CMK (cell line): Measurements from ENCODE around the gene GOLIM4.
"Not testable (repeated sequence)": the region's sequence is repeated elsewhere in the genome, so short reads cannot be mapped to it uniquely, and the experiment has no call there.

ENCODE experiments used
- DNase-seq: peaks from one replicate; pipeline ENCODE4 v3.0.0-alpha.2; 2010; ENCODE audit warnings: low read depth

The GOLIM4 gene

DNA sequence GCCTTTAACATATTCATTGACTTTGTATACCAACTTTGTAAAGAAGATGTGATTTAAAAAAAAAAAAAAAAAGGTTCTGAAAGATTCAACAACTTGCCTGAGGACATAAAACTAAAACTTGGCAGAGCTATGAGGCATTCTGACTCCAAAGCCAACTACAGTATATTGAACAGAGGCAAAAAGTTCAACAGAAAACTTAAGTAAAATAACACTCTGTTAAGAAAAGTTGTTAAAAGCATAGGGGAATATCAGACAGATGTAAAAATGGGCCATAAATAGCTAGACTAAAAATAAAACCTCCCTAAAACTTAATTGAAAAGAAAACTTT, 23.4 kb downstream of the GOLIM4 start:
- no peak for DNase-seq

DNA sequence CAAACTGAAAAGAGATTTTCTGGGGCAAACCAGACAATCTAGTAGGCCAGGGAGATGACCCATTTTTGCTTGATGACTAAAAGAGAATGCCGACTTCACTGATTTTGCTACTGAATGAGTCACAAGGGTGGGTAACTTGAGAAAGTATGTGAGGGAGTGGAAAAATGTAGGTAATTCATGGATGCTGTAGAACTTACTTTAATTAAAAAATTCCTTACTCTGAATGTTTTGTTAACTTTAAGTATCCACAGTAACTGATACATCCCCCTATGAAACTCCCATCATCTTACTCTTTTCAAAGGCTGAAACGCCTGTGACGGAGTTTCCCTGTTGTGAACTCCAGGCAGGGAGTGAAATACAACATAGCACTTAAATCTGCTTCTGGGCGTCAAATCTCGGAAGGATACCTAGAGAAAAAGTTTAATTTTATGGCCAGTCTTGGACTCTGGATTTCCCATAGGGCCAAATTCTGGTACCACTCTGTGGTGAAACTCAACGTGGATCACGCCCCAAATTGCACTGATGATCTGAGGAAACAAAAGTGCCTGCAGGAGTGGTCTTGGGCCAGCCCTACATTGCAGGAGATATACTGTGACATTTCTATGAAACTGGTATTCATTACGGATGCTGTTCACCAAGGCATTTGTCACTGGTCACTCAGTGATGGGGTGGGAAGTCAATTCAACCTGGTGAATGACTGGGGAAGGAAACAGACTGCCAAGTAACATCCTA, 24.0 kb downstream of the GOLIM4 start:
- DNase-seq = no peak

DNA sequence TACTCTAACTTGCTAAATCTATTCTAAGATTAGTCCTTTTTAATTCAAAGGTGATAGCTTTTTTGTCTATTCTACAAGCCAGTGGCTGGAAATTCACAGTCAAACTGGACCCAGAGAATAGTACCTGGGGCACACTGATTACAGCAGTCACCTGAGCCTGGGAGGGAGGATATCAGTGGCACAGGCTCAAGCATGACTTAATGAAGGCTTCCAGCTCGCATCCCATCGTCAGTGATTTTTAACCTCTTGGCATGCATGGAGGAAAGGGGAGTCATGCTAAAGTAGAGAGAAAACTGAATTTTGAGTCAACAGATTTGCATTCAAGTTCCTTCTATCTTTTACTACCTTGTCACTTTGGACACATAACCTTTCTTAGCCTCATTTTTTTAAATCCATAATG, 24.8 kb downstream of the GOLIM4 start:
- no peak for DNase-seq

DNA sequence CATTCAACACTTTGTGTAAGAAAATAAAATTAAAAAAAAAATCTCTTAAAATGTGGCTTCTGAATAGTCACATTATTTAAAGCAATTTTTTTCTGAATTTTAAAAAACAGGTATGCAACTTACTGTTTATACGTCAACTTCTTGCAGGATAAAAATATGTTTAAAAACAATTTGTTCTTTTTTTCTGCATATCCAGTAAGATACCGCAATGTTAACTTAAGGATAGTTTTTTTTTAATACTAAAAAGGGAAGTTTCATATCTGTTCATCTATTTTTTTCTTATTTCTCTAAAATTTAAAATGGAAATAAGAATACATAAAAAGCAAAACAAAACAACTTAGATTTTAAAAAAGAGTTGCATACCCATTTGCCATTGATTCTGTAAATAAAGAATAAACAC, 27.4 kb downstream of the GOLIM4 start:
- DNase-seq = no peak

DNA sequence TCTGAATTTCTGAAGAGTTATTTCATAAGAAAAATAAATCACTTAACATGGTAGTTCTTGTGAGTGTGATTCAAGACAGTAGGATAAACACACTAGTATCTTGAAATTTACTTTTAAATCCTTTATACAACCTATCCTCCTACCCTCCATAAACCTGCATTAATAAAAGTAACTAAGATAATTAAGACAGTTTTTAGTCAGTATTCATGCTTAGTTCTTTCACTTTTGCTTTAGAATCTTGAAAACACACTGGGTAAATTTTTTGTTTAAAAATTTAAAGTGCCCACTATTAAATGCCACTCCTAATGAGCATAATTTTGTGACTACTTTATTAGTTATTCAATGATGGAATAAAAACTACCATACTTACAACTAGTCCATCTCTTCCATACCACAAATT, 28.8 kb downstream of the GOLIM4 start:
- DNase-seq = no peak

DNA sequence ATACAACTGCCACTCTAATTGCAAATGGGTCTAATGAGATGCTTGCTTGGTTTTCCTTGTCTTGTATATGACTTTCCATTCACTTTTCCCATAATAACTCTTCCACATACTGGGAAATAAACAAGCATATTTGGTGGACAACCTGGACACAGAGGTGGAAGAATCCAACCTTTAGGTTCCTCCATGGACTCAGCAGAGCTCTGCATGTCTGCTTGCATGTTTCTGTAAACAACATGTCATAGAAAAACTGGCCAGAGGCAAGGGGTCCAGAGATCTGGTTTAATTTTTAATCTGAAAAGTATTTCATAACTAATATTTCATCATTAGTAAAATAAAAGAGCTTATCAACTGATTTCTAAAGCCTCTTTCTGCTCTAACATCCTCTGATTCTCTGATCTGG, 30.2 kb downstream of the GOLIM4 start:
- DNase-seq = no peak

DNA sequence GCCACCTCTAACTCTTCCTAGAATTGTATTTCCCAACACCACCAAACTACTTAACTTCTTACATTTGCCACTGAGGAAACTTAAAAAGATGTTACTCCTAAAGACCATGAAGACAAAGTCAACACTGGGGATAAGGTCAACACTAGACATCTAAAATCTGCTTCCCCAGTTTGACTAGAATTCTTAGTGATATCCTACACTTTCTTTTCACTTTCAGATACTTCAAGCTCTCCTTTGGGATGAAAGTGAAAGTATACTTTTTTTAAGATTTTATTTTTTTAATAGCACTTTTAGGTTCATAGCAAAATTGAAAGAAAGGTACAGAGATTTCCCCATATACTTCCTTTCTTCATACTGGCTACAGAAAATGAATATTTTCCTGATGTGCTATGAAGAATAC, 32.6 kb downstream of the GOLIM4 start:
- DNase-seq = no peak

DNA sequence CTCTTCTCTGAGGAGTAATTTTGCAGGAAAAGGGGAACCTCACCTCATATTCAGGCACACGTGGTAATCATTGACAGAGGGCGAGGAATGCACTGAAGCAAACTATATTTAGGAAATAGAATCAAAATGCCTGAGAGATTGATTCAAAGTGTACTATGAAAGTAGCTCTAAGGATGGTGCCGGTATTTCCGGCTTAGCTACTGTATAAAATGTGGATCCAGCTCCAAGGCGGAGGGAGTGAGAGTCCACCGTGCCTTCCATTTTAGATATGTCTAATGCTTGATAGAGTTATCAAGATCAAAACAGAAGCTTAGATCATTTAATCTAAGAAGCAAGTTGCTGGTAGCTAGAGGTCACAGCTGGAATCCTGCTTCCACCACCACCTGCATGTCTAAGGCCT, 33.0 kb downstream of the GOLIM4 start:
- no peak for DNase-seq

DNA sequence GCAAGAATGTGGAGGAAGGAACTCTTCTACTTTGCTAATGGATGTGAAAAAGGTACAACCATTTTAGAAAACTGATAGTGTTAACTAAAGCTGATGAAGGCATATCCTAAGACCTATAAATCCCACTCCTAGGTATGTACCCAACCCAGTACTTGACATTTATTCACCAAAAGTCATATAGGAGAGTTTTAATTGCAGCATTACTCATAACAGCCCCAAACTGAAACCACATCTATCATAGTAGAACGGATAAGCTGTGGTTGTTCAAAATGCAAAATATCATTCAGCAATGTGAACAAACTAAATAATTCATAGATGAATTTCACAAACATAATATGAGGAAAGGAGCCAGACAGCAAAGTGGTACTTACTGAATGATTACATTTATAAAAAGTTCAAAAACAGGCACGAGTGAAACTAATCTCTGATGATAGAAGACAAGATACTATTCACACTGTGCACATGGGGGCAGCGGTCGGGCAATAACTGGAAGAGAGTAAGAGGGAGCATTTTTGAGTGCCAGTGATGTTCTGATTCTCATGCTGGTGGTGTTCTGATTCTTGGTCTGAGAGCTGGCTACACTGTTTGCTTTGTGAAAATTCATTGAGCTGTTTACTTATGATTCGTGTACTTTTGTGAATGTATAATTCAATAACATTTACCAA, 34.3 kb downstream of the GOLIM4 start:
- no peak for DNase-seq

DNA sequence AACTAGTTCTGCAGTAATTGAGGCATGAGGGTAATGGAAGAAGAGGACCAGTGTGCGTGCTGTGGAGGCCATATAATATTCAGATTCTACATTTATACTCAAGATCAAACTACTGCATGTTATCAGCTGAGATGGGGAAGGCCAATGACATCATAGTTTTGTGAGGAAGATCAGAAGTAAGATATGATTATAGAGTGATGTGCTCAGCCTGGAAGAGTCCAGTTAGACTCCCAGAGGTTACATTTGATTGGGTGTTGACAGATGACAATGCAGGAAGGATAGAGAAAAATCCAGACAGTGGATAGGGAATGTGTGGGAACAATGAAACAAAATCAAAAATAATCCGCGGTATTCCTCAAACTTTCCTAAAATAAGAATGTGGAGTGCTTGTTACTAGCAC, 35.4 kb downstream of the GOLIM4 start:
- DNase-seq = no peak

DNA sequence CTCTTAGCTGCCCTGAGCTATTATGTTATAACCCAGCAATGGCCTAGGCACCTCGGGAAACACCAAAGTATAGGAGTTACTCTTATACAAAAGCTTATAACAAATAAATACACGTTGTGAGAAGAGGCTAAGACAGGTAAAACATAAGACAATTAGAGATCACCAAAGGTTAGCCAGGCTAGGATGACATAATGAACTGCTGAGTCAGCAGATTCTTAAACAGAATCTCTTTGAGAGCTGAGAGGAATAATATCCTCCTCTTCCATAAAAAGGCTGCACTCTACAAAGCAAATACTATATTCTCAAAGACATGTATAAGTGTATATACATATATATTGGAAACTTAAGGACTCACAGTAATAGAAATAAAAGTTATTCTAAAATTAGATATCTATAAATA, 37.2 kb downstream of the GOLIM4 start:
- no peak for DNase-seq

DNA sequence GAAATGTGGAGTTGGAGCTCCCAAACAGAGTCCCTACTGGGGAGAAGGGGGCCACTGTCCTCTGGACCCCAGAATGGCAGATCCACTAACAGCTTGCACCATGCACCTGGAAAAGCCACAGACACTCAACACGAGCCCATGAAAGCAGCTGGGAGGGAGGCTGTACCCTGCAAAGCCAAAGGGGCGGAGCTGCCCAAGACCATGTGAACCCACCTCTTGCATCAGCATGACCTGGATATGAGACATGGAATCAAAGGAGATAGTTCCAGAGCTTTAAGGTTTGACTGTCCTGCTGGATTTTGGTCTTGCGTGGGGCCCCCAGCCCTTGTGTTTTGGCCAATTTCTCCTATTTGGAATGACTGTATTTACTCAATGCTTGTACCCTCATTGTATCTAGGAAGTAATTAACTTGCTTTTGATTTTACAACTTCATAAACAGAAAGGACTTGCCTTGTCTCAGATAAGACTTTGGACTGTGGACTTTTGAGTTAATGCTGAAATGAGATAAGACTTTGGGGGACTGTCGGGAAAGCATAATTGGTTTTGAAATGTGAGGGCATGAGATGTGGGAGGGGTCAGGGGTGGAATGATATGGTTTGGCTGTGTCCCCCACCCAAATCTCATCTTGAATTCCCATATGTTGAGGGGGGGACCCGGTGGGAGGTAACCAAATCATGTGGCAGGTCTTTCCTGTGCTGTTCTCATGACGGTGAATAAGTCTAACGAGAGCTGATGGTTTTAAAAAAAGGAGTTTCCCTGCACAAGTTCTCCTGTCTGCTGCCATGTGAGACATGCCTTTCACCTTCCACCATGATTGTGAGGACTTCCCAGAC, 39.1 kb downstream of the GOLIM4 start:
- not testable (repeated sequence) for DNase-seq

DNA sequence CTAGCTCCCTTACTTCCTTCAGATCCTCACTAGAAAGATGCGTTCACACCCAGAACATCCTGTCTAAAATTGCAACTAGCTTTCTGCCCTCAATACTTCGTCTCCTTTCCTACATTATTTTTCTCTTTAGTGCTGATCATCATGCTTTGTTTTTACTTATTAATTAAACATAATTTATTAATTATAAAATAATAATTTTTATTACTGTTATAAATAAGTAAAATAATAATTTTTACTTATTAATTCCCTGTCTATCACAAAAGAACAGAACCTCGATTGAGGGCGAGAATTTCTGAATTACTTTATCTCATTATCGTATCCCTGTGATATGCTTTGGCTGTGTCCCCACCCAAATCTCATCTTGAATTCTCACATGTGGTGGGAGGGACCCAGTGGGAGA, 41.3 kb downstream of the GOLIM4 start:
- DNase-seq = no peak

DNA sequence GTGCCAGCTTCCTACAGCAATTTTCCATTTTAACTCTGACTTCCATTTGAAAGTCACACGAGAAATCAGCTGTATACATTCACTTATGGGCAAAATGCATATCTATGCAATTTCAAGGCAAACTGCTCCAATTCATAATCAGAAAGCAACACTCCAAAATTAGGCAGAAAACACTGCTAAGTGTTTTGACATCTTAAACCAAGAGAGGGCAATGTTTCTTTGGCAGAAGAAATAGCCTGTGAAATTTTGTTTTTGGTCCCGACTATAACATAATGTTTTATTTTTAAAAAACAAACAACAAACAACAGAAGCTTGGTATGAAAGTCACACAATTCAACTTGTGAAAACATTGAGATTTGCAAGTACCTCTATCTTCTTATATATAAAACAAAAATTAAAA, 42.6 kb downstream of the GOLIM4 start:
- no peak for DNase-seq

DNA sequence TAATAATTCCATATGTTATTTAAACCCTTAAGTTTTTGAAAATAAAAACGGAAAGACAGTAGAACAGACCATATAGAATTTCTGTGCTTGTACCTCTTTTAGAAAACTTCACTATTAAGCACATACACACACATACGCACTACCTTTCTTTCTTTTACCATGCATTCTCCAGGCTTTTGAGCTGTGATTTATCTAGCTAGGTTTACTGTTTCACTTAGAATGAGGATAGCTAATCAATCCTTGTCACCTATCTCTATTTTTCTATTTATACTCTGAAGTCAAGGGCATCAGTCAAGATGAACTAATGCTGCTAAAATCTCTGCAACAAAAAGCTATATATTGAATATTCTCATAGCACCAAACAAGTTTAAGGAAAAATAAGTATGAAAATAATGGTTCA, 43.2 kb downstream of the GOLIM4 start:
- DNase-seq = no peak

DNA sequence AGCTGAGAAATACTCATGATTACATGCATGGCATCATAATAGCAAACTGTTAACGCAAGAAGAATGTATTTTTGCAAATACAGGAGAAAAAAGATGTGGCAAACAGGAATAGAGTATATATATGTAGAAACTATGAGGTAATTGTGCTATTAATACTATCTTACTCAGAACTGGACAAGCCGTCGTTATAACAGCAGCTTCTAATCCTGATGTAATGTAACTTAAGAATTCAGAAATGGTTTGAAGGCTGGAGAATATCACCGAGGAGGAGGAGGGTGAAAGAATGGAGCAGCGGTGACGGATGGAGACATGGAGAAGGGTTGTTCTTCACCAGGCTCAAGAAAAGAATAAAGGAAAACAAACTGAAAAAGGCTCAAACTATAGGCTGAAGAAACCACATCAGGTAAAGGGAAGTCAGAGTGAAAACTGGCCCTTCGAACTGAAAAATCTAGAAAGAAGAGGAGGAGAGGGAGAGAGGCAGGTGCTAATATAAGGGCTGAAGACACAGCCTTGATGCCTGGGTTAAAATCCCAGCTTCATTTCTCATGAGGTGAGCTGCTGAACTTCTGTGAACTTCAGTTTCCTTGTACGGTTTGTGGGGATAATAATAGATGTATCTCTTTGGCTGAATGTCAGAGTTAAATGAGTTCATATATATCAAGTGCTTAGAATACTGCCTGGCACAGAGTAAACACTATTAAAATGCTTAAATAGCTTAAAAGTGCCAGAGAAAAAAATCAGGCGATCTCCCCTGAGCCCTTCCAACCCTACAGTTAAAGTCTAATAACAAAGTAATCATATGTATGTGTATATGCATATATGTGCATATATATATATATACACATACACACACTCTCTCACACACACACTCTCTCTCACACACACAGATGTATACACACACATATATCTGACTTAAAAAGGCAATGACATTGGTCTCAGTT, 43.9 kb downstream of the GOLIM4 start:
- no peak for DNase-seq

DNA sequence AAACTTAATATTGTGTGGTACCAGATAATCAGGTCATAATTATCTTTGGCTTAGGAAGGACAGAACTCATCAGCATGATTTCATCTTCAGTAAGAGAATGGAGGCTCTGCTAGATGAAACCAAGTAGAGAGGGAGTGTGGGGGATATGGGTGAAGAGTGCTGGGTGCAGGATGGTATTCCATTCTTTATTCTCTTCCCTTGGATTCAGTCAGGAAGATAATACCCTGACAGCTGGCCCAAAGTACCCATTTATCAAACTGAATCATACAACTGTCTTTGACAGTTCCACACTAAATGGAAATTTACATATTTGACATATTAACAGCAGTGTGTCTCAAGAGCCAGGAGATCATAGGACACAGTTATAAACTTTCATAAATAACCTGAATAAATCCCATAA, 44.7 kb downstream of the GOLIM4 start:
- DNase-seq = no peak

DNA sequence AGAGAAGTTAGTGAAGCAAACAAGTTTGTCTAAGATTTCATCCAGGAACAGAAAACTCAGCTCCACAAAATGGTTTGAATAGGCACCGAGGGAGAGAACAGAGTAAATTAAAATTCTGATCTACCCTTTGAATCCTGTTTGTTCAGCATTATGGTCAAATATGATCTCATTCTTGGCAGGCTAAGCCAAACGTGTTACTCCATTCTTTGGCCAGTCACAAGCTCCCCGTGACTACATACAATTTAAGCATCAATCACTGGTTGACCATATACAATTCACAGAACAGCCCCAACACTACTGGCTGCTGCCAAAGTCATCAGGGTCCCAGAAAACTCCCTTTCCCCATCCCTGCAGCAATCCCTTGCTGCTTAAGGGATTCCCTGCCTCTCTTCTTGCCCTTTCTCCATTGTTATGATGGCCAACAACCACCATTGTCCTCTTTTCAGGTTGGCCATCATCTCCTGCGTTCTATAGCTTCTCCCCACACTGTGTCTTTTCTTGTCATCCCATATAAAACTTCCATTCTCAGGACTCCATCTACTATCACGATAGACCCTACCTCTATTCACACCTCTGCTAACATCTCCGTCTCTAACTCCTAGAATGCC, 46.3 kb downstream of the GOLIM4 start:
- no peak for DNase-seq

DNA sequence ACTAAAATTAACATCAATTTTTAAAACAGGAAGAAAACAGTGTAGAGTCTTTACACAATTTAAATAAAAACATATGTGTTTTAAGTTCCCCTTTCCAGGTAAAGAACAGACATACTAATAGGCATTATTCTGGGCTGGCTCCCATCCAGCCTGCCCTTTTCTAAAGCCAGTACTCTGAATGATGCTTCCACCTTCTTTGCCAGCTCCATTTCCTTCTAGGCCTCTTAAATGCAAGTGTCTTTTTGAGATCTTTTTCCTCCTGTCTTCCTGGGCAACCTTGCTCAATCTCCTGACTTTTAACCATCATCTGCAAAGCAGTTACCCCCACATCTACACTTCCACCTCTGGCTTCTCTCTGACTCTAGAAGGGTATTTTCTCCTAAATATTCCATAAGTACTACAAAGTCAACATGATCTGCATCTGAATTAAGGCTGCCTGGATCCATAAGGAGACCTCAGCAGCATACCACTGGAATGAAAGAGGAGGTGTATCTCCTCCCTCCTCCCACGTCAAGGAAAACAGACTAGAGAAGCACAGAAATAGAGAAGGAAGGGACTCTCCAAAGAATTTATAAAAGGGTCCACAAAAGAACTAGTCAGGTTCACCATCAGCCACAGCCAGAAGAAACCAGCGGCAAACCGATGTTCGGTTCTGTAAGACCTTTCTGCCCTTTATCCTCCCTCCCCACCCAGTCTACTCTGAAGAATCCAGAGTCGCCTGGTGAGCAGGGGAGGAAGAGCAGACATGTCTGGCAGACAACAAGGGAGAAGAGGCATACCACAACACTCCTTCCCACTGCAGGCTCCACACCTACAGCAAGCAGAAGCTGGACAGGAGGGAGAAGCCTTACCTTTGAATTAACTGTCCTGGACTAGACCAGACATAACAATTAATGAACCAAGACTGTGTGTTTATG, 47.1 kb downstream of the GOLIM4 start:
- no peak for DNase-seq

DNA sequence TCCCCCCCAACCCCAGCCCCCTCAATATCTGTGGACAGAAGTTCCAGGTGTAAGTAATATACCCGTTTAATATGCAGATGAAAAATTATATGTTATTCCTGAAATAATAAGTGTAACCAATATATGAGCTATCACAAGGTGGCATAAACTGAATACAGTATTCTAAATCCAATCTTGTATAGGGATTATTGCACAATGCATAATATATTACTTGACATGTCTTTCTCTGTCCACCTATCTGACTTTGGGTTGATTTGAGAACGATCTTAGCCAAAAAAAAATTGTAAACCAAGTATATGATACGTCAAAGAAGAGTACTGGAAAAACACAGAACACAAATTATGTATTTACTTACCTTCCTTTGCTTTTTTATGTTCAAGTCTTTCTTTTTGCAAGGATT, 47.8 kb downstream of the GOLIM4 start:
- DNase-seq = no peak
